Fibroblast of mammary gland (primary cell): ENCODE results near the gene ASIC3.
"Not testable (repeated sequence)": the region's sequence is repeated elsewhere in the genome, so short reads cannot be mapped to it uniquely, and the experiment has no call there.

Experiments used
- DNase-seq: peaks from one replicate; pipeline ENCODE4 v3.0.0-alpha.2; 2010; ENCODE audit warnings: low read depth
- H3K4me3 ChIP-seq: 2 replicates; pipeline ENCODE4 v1.5.1; 2011; ENCODE audit warnings: low read depth, mild to moderate bottlenecking, low read length, moderate library complexity; ENCODE audit not compliant: control insufficient read depth
- CTCF ChIP-seq: conservative IDR thresholded peaks from 2 replicates; pipeline ENCODE4 v1.5.1; 2011; ENCODE audit warnings: low read depth, low read length, inconsistent platforms; ENCODE audit not compliant: control insufficient read depth, insufficient read depth

Gene ASIC3

GRCh38 chr7:151025924-151026671 lies 22.2 kb upstream of the ASIC3 start:
- H3K4me3 ChIP-seq = no peak overlapping the region
- DNase-seq = peak; percentile 52
- no peak for TF ChIP-seq CTCF

DNA sequence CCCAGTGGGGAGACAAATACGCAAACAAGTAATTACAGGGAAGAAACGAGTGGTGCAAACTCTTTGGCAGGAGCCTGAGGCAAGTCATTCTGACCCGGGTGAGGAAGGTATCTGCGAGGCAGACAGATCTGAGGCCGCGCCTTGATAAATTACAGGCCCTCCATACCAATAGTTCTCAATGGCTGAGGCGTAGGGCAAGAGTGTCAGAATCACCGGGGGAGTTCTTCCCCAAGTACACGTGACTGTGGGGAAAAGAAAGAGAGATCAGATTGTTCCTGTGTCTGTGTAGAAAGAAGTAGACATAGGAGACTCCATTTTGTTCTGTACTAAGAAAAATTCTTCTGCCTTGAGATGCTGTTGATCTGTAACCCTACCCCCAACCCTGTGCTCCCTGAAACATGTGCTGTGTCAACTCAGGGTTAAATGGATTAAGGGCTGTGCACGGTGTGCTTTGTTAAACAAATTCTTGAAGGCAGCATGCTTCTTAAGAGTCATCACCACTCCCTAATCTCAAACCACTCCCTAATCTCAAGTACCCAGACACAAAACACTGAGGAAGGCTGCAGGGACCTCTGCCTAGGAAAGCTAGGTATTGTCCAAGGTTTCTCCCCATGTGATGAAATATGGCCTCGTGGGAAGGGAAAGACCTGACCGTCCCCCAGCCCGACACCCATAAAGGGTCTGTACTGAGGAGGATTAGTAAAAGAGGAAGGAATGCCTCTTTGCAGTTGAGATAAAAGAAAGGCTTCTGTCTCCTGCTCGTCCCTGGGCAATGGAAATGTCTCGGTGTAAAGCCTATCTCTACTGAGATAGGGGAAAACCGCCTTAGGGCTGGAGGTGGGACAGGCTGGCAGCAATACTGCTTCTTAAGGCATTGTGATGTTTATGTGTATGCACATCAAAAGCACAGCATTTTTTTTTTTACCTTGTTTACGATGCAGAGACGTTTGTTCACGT lies 21.3 kb upstream of the ASIC3 start:
- not testable (repeated sequence) for H3K4me3 ChIP-seq, DNase-seq

DNA sequence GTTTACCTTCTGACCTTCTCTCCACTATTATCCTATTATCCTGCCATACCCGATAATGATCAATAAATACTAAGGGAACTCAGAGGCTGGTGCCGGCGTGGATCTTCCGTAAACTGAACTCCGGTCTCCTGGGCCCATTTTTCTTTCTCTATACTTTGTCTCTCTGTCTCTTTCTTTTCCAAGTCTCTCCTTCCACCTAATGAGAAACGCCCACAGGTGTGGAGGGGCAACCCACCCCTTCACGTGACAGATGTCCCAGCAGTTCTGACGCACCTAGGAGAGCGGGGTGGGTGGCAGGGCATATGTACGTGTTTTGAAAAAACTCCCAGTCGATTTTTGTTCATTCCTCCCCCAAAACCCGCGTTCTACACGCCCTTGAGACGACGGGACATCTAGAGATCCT lies 20.6 kb upstream of the ASIC3 start:
- peak overlapping the region; percentile 87 for H3K4me3 ChIP-seq
- DNase-seq = not testable (repeated sequence)

DNA sequence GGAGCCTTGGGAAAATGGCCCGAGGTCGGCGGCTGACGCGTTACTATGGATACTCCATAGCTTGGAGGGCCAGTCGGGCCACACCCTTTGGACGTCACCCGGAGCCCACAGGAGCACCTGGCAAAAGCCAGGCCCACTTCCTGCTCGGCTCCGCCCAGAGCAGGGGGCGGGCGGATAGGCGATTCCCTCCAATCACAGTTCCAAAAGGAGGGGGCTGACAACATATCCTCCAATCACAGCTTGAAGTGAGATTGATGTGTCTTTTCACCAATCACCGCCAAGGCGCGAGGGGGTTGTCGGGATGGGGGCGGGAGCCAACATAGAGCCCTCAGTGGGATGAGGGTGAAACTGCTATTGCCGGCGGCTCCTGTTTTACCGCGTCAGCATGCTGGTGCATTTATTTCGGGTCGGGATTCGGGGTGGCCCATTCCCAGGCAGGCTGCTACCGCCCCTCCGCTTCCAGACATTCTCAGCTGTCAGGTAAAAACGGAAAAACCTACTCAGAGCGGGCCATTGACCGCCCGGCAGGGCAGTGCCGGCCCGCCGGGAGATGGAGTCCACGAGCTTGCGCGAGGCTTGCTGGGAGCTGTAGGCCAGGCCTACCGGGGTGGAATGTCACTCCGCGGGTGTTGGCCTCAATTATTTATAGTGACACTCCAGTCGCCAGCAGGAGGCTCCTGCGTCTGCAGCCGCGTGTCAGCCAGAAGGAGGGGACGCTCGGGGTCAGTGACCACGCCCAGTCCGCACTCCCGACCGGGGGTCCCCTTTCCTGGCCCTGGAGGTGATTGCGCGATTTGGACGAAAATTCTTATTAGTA lies 20.0 kb upstream of the ASIC3 start, which contains the start of gene ABCB8:
Gene ABCB8 (plus strand): TSS at position 320 of the 817 bp plus-strand sequence. CDS start 66 bp downstream, at position 386.
- peak within 1 kb of the TSS; percentile 87 for H3K4me3 ChIP-seq
- peak; percentile 98 for DNase-seq
- peak; percentile 21 for TF ChIP-seq CTCF

DNA sequence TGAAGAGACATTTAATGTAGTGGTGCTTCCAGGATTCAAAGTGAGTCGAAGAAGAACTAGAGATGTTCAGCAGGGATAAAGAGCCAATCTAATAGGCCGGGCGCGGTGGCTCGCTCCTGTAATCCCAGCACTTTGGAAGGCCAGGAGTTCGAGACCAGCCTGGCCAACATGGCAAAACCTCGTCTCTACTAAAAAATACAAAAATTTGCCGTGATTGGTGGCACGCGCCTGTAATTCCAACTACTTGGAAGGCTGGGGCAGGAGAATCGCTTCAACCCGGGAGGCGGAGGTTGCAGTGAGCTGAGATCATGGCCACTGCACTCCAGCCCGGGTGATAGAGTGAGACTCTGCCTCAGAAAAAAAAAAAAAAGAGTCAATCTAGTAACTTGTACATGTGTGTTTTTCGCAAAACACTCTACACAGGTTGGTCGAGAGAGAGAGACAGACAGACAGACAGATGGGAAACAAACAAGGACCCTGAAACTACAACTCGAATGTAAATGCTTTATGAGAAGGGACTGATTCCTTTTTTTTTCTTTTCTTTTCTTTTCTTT lies 19.3 kb upstream of the ASIC3 start:
- H3K4me3 ChIP-seq = peak overlapping the region; percentile 87
- DNase-seq = no peak

GRCh38 chr7:151031011-151031410 lies 17.3 kb upstream of the ASIC3 start:
- no peak for DNase-seq
- no peak for TF ChIP-seq CTCF
- no peak overlapping the region for H3K4me3 ChIP-seq

More for the DNA sequence above, 19.3 kb upstream of the ASIC3 start:
- TF ChIP-seq CTCF = no peak
